ENCODE data around the gene LARP1B. TPM values are rescaled to one million over a fixed set of nuclear protein-coding genes. Genes with fewer than 3 reads are reported as not detected.

Gene LARP1B
- total and polyA plus RNA-seq, 2 of the 8 experiments (the other 6 are each of a cell fraction or from before 2014, with no cell fraction given): 10.6 to 47.0 TPM

DNA sequence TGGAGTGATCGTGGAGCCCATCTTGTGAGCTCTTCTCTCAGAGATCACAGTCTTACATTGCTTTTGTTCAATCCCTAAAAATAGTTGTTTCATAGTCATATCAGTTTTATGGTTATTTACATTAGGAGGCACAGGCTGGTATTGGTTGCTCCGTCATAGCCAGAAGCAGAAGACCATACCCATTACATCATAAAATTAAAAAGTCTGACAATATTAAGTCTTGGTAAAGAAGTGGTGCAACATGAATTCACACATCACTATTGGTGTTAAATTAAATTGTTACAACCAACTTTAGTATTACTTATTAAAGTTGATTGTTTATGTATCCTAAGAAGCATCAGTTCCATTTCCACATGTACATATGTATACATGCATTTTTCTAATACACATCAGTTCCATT lies 84.6 kb downstream of the LARP1B start:
- Histone ChIP-seq H2BK120ac (replicated peaks; ENCODE audit: low read depth, low read length) (no peak overlapping the region), H3K4me3 (ENCODE audit: extremely low read depth in 1 of 4, insufficient read depth in 2 of 4, low read depth in 3 of 4, low read length in 4 of 4) (no peak overlapping the region), H3K27ac (ENCODE audit: low read depth, low read length) (no peak overlapping the region), H3K27me3 (replicated peaks in 1 of 4; ENCODE audit: control insufficient read depth in 3 of 4, extremely low read depth in 1 of 4, insufficient read depth in 3 of 4, low read length in 3 of 4) (no peaks in the 10 kb centered on the region), H3K79me1 (ENCODE audit: low read depth, low read length) (no peaks in the 10 kb centered on the region), H3K23me2 (ENCODE audit: low read depth, low read length) (no peaks in the 10 kb centered on the region), H4K5ac (ENCODE audit: insufficient read length, low read depth, low read length) (no peak overlapping the region), H2BK20ac (ENCODE audit: low read length) (no peak overlapping the region), H4K8ac (ENCODE audit: extremely low read depth, insufficient read depth, low read length) (no peak overlapping the region), H3K36me3 (ENCODE audit: control insufficient read depth in 2 of 4, insufficient read depth in 4 of 4, low read length in 3 of 4) (peaks cover 0 to 8% (median 0%) of the 10 kb centered on the region in 4 experiments; a peak in 1 of 8 replicates), H2BK12ac (ENCODE audit: low read depth, low read length) (no peak overlapping the region), H4K20me1 (replicated peaks in 1 of 2; ENCODE audit: control insufficient read depth in 1 of 2, insufficient read depth in 2 of 2, low read length in 2 of 2) (no peaks in the 10 kb centered on the region), H2BK5ac (ENCODE audit: low read depth, low read length) (no peak overlapping the region), H2BK15ac (ENCODE audit: low read length) (no peak overlapping the region), H3K18ac (ENCODE audit: extremely low read depth, low read length) (no peak overlapping the region), H2AK5ac (ENCODE audit: low read depth, low read length) (no peak overlapping the region), H4K91ac (replicated peaks; ENCODE audit: insufficient read length, low read length) (no peak overlapping the region), H3K4me1 (replicated peaks in 1 of 4; ENCODE audit: control insufficient read depth in 3 of 4, insufficient read depth in 4 of 4, low read length in 3 of 4) (no peaks in the 10 kb centered on the region), H3K23ac (ENCODE audit: insufficient read length) (no peak overlapping the region), H3K79me2 (ENCODE audit: control insufficient read depth in 1 of 2, insufficient read depth in 2 of 2, low read length in 2 of 2) (no peaks in the 10 kb centered on the region), H3K4me2 (ENCODE audit: insufficient read depth in 1 of 2, low read depth in 2 of 2, low read length in 2 of 2) (no peak overlapping the region), H3K4ac (replicated peaks; ENCODE audit: insufficient read length, low read depth, low read length) (no peak overlapping the region), H3K56ac (replicated peaks; ENCODE audit: insufficient read length, low read depth, low read length) (no peak overlapping the region), H3K9me3 (ENCODE audit: insufficient read depth in 2 of 2, low read depth in 1 of 2, low read length in 1 of 2) (0 out of 4 replicates have a peak, but pooled peaks cover 0 to 3% of the 10 kb centered on the region in 2 experiments), H3K14ac (ENCODE audit: insufficient read length) (no peak overlapping the region), H3K9ac (replicated peaks in 1 of 4; ENCODE audit: extremely low read depth in 1 of 4, low read depth in 3 of 4, low read length in 3 of 4) (no peak overlapping the region), H2AFZ (ENCODE audit: low read length) (no peak overlapping the region)
- ChIA-PET CTCF (ENCODE audit: partially characterized antibody) (interaction anchor here (0.6 kb wide), 1 partner anchor 198 kb away, joined by 3 read pairs; no protein-coding TSS in a partner anchor), POLR2A (ENCODE audit: partially characterized antibody) (no interaction called here)
- no peak for DNase-seq (ENCODE audit: low read depth in 1 of 2, low spot score in 2 of 2)
- TF ChIP-seq EZH2 (IDR thresholded peaks at IDR 0.05; ENCODE audit: low read depth, low read length, severe bottlenecking) (no peak), EP300 (IDR thresholded peaks at IDR 0.05; ENCODE audit: borderline replicate concordance in 1 of 2, low read depth in 2 of 2, low read length in 2 of 2) (no peak), TAF1 (IDR thresholded peaks at IDR 0.05; ENCODE audit: low read depth, low read length) (no peak), SP2 (IDR thresholded peaks at IDR 0.05; ENCODE audit: low read length) (no peak), JUN (IDR thresholded peaks at IDR 0.05; ENCODE audit: low read depth, low read length) (no peak), RXRA (IDR thresholded peaks at IDR 0.05; ENCODE audit: insufficient read depth, low read depth, low read length) (no peak), CHD2 (IDR thresholded peaks at IDR 0.05; ENCODE audit: low read length) (no peak)
- WGBS, 2 experiments (ENCODE audit: extremely low coverage in 1 of 2, insufficient coverage in 1 of 2, insufficient read length in 1 of 2, insufficient replicate concordance in 2 of 2, low coverage in 1 of 2, low lambda C conversion rate in 2 of 2, missing lambda C conversion rate in 1 of 2): 94% methylated on average over 2 of the region's 2 CpGs; no CpG with 5 or more reads in 1 of the 2 experiments
- FAIRE-seq: no peak

All from H1 (cell line).